GM12878 (cell line): ENCODE measurements around the gene GPER1. TPM values are rescaled to one million over a fixed set of nuclear protein-coding genes. Genes with fewer than 3 reads are reported as not detected.

ENCODE experiments used
- ATAC-seq: fragments of 200-7000 bp; cut with Tn5 transposase; 3 replicates; pipeline ENCODE4 v1.9.1; 2020; ENCODE audit warnings: mild to moderate bottlenecking, moderate library complexity
- BruUV-seq: library from RNA; stranded (reverse); fragments of 400-500 nt; replicated peaks from 2 replicates; lab custom pipeline; 2021; lab: Mats Ljungman, UMichigan
- CTCF ChIA-PET: fragments of 300-600 bp; sonication (Branson Sonifier 250); formaldehyde crosslinking; extraction: SDS; loops from one replicate; lab custom pipeline; 2021; ENCODE audit warnings: inconsistent platforms; lab: Yijun Ruan, JAX
- POLR2A ChIA-PET: fragments of 350-600 bp; formaldehyde crosslinking; extraction: SDS; loops from one replicate; lab custom pipeline; 2021; ENCODE audit warnings: inconsistent platforms; lab: Charles Lee
- RAD21 ChIA-PET: fragments of 300-600 bp; sonication (Branson Sonifier 250); formaldehyde crosslinking; loops from one replicate; lab custom pipeline; 2023; ENCODE audit warnings: antibody characterized with exemption; ENCODE audit not compliant: unreplicated experiment; lab: Charles Lee
- SMC1A ChIA-PET: fragments of 300-600 bp; sonication (Branson Sonifier 250); formaldehyde crosslinking; loops from one replicate; lab custom pipeline; 2023; ENCODE audit not compliant: unreplicated experiment, uncharacterized antibody; lab: Charles Lee
- DNase-seq: peaks from one replicate; pipeline ENCODE4 v3.0.0-alpha.2; 2011; ENCODE audit warnings: low read depth, low spot score
- FAIRE-seq: peaks from 3 replicates; lab custom pipeline; 2011; peaks lifted over from hg19 to GRCh38; lab: Jason Lieb, UNC
- H2AFZ ChIP-seq: 2 replicates; pipeline ENCODE4 v1.6.0; 2011; ENCODE audit warnings: low read depth, low read length, control low read depth; ENCODE audit not compliant: control insufficient read depth
- H3K27ac ChIP-seq: 2 replicates; pipeline ENCODE4 v1.5.1; 2011; ENCODE audit warnings: control low read depth; ENCODE audit not compliant: control insufficient read depth, insufficient read depth
- H3K27me3 ChIP-seq, 2 experiments: replicated peaks in 1 of 2; 2 replicates each; pipeline versions ENCODE4 v1.6.0 to v1.6.1; 2011; ENCODE audit warnings: low read length in 1 of 2; ENCODE audit not compliant: control insufficient read depth in 2 of 2, insufficient read depth in 2 of 2
- H3K36me3 ChIP-seq, 2 experiments: 2 replicates each; pipeline ENCODE4 v1.5.1; 2011; ENCODE audit warnings: low read length in 1 of 2; ENCODE audit not compliant: control insufficient read depth in 2 of 2, insufficient read depth in 2 of 2
- H3K4me1 ChIP-seq: 2 replicates; pipeline ENCODE4 v1.6.1; 2011; ENCODE audit warnings: mild to moderate bottlenecking, low read length, moderate library complexity, mixed read lengths; ENCODE audit not compliant: control insufficient read depth, insufficient read depth
- H3K4me2 ChIP-seq: 2 replicates; pipeline ENCODE4 v1.6.0; 2011; ENCODE audit warnings: control low read depth; ENCODE audit not compliant: control insufficient read depth, insufficient read depth
- H3K4me3 ChIP-seq: fragments of 200-600 bp; sonication (generic); 2 replicates; pipeline ENCODE4 v1.5.1; 2016
- H3K79me2 ChIP-seq: 2 replicates; pipeline ENCODE4 v1.6.0; 2011; ENCODE audit warnings: low read length; ENCODE audit not compliant: control insufficient read depth, insufficient read depth
- H3K9ac ChIP-seq: 2 replicates; pipeline ENCODE4 v1.8.0; 2011; ENCODE audit warnings: low read length, control low read depth, mixed read lengths; ENCODE audit not compliant: control insufficient read depth, insufficient read depth
- H3K9me3 ChIP-seq: replicated peaks from 3 replicates; pipeline ENCODE4 v1.5.1; 2011; ENCODE audit warnings: mild to moderate bottlenecking, low read length; ENCODE audit not compliant: control insufficient read depth, insufficient read depth
- H4K20me1 ChIP-seq: 2 replicates; pipeline ENCODE4 v1.6.0; 2011; ENCODE audit not compliant: control insufficient read depth, insufficient read depth
- GABPA ChIP-seq: IDR thresholded peaks from 2 replicates; pipeline ENCODE4 v1.6.1; 2014; ENCODE audit warnings: antibody characterized with exemption, low read depth, mild to moderate bottlenecking, inconsistent platforms
- PAX5 ChIP-seq: IDR thresholded peaks from 2 replicates; pipeline ENCODE4 v1.6.1; 2011; ENCODE audit warnings: low read depth, low read length, borderline replicate concordance
- POLR2AphosphoS5 ChIP-seq: IDR thresholded peaks from 2 replicates; pipeline ENCODE4 v1.6.1; 2011; ENCODE audit warnings: mild to moderate bottlenecking, low read length, inconsistent platforms
- whole genome bisulfite sequencing: methylation state at CpG from one replicate; pipeline ENCODE4 v1.1.6; 2016; ENCODE audit warnings: low lambda C conversion rate; ENCODE audit not compliant: insufficient replicate concordance, insufficient coverage; ENCODE audit errors: missing lambda C conversion rate; 5-methylcytosine and 5-hydroxymethylcytosine counted together
- in situ Hi-C: fragments of 300-500 bp; cut with MboI; formaldehyde crosslinking; loops from 9 replicates; pipeline ENCODE4 v1.14.3; 2018; ENCODE audit warnings: mixed read lengths
- intact Hi-C: fragments of 100-400 bp; cut with micrococcal nuclease; formaldehyde crosslinking; loops from one replicate; pipeline ENCODE4 v1.14.2; 2022; ENCODE audit not compliant: unreplicated experiment
- polyA plus RNA-seq, 11 experiments: library from polyadenylated mRNA; depleted of rRNA in 4 of 11; unstranded in 6 of 11; stranded (reverse) in 5 of 11; fragments of >200 nt; fragmentation: Nextera tagmentation in 4 of 11; fragmentation: Illumina TruSeq in 1 of 11; extraction: Ambion mirVana in 4 of 11; extraction: Trizol in 1 of 11; gene quantifications; 1 replicate in 1 of 11; 2 replicates in 10 of 11; pipeline versions ENCODE4 v1.2.1 to v1.2.3, GENCODE V29; 2011 to 2016; ENCODE audit warnings: inconsistent platforms in 2 of 11, missing spikeins in 2 of 11, low read depth in 1 of 11
- total RNA-seq, 4 experiments: library from RNA; depleted of rRNA in 3 of 4; stranded (reverse); fragments of >200 nt in 3 of 4; fragmentation: Illumina TruSeq in 1 of 4; extraction: Trizol in 1 of 4; gene quantifications; 2 replicates each; pipeline versions ENCODE4 v1.2.1 to v1.2.3, GENCODE V29; 2013 to 2021
- TF ChIP-seq, protein P1 (sequence below): IDR thresholded peaks from 2 replicates; pipeline ENCODE4 v1.6.1; 2012; ENCODE audit warnings: mild to moderate bottlenecking, low read depth, low read length
- TF ChIP-seq, protein P2 (sequence below): fragments of 450-650 bp; IDR thresholded peaks from 2 replicates; pipeline ENCODE4 v1.6.1; 2014; ENCODE audit warnings: mild to moderate bottlenecking

Gene GPER1
- total and polyA plus RNA-seq, 10 of the 15 experiments (the other 5 are each of a cell fraction or from before 2014, with no cell fraction given) = 0.03 to 6.5 (median 2.6) TPM

DNA sequence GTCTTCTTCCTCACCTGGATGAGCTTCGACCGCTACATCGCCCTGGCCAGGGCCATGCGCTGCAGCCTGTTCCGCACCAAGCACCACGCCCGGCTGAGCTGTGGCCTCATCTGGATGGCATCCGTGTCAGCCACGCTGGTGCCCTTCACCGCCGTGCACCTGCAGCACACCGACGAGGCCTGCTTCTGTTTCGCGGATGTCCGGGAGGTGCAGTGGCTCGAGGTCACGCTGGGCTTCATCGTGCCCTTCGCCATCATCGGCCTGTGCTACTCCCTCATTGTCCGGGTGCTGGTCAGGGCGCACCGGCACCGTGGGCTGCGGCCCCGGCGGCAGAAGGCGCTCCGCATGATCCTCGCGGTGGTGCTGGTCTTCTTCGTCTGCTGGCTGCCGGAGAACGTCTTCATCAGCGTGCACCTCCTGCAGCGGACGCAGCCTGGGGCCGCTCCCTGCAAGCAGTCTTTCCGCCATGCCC is 4.3 kb downstream of the GPER1 start:
- H3K79me2 ChIP-seq = peaks cover 3% of the 10 kb centered on the region
- H3K36me3 ChIP-seq = peaks cover 0 to 8% of the 10 kb centered on the region in 2 experiments; a peak in 2 of 4 replicates
- SMC1A ChIA-PET = interaction anchor here (1.5 kb wide), 1 partner anchor 11 kb away, joined by 5 read pairs; no protein-coding TSS in a partner anchor
- no TSS peak for BruUV-seq
- RAD21 ChIA-PET = no interaction called here
- intact Hi-C loops (no loop called here), in situ Hi-C loops (no loop called here)
- H3K9ac ChIP-seq = no peak overlapping the region
- H4K20me1 ChIP-seq = no peaks in the 10 kb centered on the region
- H3K27me3 ChIP-seq = no peaks in the 10 kb centered on the region
- FAIRE-seq (no peak), ATAC-seq (no peak), DNase-seq (no peak)
- H3K27ac ChIP-seq = no peak overlapping the region
- no peak overlapping the region for H3K4me3 ChIP-seq
- POLR2A ChIA-PET = no interaction called here
- H3K4me2 ChIP-seq = no peak overlapping the region
- H2AFZ ChIP-seq = no peak overlapping the region
- peaks cover 5% of the 10 kb centered on the region for H3K4me1 ChIP-seq
- CTCF ChIA-PET = interaction anchor here (1.5 kb wide), 1 partner anchor 8 kb away, joined by 4 read pairs; no protein-coding TSS in a partner anchor
- H3K9me3 ChIP-seq = no peaks in the 10 kb centered on the region; the same call in 2 of the 3 replicates
- TF ChIP-seq GABPA (no peak), POLR2AphosphoS5 (no peak)
- WGBS = 97% methylated on average over 40 of the region's 40 CpGs

DNA sequence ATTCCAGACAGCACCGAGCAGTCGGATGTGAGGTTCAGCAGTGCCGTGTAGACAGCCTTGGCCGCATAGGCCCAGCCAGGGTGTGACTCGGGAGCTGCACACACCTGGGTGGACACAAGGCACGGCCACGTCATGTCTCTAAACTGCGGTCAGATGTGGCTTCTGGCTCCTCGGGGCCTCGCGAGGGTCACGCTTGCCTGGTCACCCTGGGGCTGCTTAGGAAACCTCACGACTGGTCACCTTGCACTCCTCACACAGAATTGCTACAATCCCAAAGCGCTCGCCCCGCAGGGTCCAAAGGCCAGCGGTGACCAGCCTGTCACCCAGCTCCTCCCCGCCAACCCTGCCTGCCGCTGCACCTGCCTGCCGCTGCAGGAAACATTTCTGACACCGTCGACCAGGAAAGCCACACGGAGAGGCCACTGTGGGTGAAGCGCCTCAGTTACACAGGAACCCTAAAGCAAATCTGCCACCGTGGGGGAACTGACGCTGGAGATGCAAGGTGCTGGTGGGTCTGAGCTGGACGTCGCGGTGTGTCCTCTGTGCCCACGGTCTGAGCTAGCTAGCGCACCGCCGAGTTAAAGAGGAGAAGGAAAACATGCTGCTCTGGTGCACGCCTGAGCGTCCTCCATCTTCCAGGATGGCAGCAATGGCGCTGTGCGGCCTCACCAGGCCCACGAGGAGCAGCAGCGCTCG is 5.0 kb downstream of the GPER1 start:
- Histone ChIP-seq H3K27me3 (no peaks in the 10 kb centered on the region), H4K20me1 (no peaks in the 10 kb centered on the region), H3K4me1 (peaks cover 5% of the 10 kb centered on the region), H3K4me2 (no peak overlapping the region), H3K27ac (no peak overlapping the region), H3K36me3 (peaks cover 0 to 8% of the 10 kb centered on the region in 2 experiments; a peak in 2 of 4 replicates), H3K79me2 (peaks cover 3% of the 10 kb centered on the region), H3K4me3 (no peak overlapping the region), H2AFZ (no peak overlapping the region), H3K9me3 (no peaks in the 10 kb centered on the region; the same call in 2 of the 3 replicates), H3K9ac (no peak overlapping the region)
- no peak for FAIRE-seq
- intact Hi-C loops = no loop called here
- ATAC-seq = no peak
- no peak for DNase-seq
- CTCF ChIA-PET = interaction anchor here (4.3 kb wide), 1 partner anchor 83 kb away, joined by 16 read pairs; no protein-coding TSS in a partner anchor
- SMC1A ChIA-PET = no interaction called here
- 96% methylated on average over 38 of the region's 40 CpGs for WGBS
- POLR2A ChIA-PET = interaction anchor here (1.1 kb wide), 1 partner anchor 9 kb away, joined by 3 read pairs; no protein-coding TSS in a partner anchor
- in situ Hi-C loops = no loop called here
- RAD21 ChIA-PET = no interaction called here
- BruUV-seq = no TSS peak
- peak; percentile 95 for TF ChIP-seq PAX5
- TF ChIP-seq, protein P1, sequence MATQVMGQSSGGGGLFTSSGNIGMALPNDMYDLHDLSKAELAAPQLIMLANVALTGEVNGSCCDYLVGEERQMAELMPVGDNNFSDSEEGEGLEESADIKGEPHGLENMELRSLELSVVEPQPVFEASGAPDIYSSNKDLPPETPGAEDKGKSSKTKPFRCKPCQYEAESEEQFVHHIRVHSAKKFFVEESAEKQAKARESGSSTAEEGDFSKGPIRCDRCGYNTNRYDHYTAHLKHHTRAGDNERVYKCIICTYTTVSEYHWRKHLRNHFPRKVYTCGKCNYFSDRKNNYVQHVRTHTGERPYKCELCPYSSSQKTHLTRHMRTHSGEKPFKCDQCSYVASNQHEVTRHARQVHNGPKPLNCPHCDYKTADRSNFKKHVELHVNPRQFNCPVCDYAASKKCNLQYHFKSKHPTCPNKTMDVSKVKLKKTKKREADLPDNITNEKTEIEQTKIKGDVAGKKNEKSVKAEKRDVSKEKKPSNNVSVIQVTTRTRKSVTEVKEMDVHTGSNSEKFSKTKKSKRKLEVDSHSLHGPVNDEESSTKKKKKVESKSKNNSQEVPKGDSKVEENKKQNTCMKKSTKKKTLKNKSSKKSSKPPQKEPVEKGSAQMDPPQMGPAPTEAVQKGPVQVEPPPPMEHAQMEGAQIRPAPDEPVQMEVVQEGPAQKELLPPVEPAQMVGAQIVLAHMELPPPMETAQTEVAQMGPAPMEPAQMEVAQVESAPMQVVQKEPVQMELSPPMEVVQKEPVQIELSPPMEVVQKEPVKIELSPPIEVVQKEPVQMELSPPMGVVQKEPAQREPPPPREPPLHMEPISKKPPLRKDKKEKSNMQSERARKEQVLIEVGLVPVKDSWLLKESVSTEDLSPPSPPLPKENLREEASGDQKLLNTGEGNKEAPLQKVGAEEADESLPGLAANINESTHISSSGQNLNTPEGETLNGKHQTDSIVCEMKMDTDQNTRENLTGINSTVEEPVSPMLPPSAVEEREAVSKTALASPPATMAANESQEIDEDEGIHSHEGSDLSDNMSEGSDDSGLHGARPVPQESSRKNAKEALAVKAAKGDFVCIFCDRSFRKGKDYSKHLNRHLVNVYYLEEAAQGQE = no peak
- TF ChIP-seq, protein P2, sequence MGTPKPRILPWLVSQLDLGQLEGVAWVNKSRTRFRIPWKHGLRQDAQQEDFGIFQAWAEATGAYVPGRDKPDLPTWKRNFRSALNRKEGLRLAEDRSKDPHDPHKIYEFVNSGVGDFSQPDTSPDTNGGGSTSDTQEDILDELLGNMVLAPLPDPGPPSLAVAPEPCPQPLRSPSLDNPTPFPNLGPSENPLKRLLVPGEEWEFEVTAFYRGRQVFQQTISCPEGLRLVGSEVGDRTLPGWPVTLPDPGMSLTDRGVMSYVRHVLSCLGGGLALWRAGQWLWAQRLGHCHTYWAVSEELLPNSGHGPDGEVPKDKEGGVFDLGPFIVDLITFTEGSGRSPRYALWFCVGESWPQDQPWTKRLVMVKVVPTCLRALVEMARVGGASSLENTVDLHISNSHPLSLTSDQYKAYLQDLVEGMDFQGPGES = no peak
